Measurements from ENCODE around the gene PES1. TPM values are rescaled to one million over a fixed set of nuclear protein-coding genes. Genes with fewer than 3 reads are reported as not detected.

PES1 gene
- total and polyA plus RNA-seq, 2 of the 13 experiments (the other 11 are each of a cell fraction or from before 2014, with no cell fraction given) = 65.1 to 94.7 TPM

- TF ChIP-seq HNF1B (CRISPR knock-in tag; IDR thresholded peaks at IDR 0.05) = 0 out of 2 replicates have a peak, but pooled peaks have one; percentile 52
- TF ChIP-seq SMYD3 (CRISPR knock-in tag; IDR thresholded peaks at IDR 0.05) = no peak
- TF ChIP-seq GLMP (CRISPR knock-in tag; IDR thresholded peaks at IDR 0.05; ENCODE audit: borderline replicate concordance) = no peak
- TF ChIP-seq DBP (CRISPR knock-in tag; IDR thresholded peaks at IDR 0.05; ENCODE audit: not compliant biosample characterization) = no peak
- TF ChIP-seq NCOA1 (CRISPR knock-in tag; IDR thresholded peaks at IDR 0.05) = no peak
- no peak for TF ChIP-seq HNRNPH1 (optimal IDR thresholded peaks at IDR 0.05; ENCODE audit: low read depth, low read length)
- TF ChIP-seq ZNF326 (CRISPR knock-in tag; IDR thresholded peaks at IDR 0.05; ENCODE audit: borderline replicate concordance) = no peak
- peak; percentile 24; the same call in 1 of the 2 replicates for TF ChIP-seq SP5 (CRISPR knock-in tag; IDR thresholded peaks at IDR 0.05; ENCODE audit: borderline replicate concordance, low read depth)
- peak; percentile 44; the same call in 1 of the 2 replicates for TF ChIP-seq TBX2 (CRISPR knock-in tag; IDR thresholded peaks at IDR 0.05; ENCODE audit: borderline replicate concordance)
- no peak for TF ChIP-seq ZBTB39 (CRISPR knock-in tag; IDR thresholded peaks at IDR 0.05)
- no peak for TF ChIP-seq BORCS8-MEF2B (CRISPR knock-in tag; IDR thresholded peaks at IDR 0.05)
- TF ChIP-seq ZGPAT (CRISPR knock-in tag; IDR thresholded peaks at IDR 0.05) = no peak
- 0 out of 2 replicates have a peak, but pooled peaks have one; percentile 40 for TF ChIP-seq ADNP (CRISPR knock-in tag; IDR thresholded peaks at IDR 0.05)
- TF ChIP-seq TARDBP (CRISPR knock-in tag; IDR thresholded peaks at IDR 0.05) = no peak
- TF ChIP-seq ZNF230 (CRISPR knock-in tag; IDR thresholded peaks at IDR 0.05) = 0 out of 2 replicates have a peak, but pooled peaks have one; percentile 29
- TF ChIP-seq UBTF (CRISPR knock-in tag; IDR thresholded peaks at IDR 0.05) = no peak
- no peak for TF ChIP-seq IKZF4 (CRISPR knock-in tag; IDR thresholded peaks at IDR 0.05; ENCODE audit: borderline replicate concordance, low read depth, not compliant biosample characterization)
- TF ChIP-seq ZFYVE20 (CRISPR knock-in tag; IDR thresholded peaks at IDR 0.05; ENCODE audit: borderline replicate concordance, low read depth) = no peak
- no peak for TF ChIP-seq NFRKB (IDR thresholded peaks at IDR 0.05)
These were observed 18.7 kb downstream of the PES1 start (continued) for GRCh38 chr22:30572840-30573593.

Data from HepG2 (cell line).